GM21447 (cell line): ENCODE results near the gene ZBTB46.
A peak's percentile ranks its signal among the peaks of the same experiment; 100 is the strongest.
"Not testable (repeated sequence)": the region's sequence is repeated elsewhere in the genome, so short reads cannot be mapped to it uniquely, and the experiment has no call there.

Source experiments
- ATAC-seq: cut with Tn5 transposase; IDR thresholded peaks from one replicate; pipeline ENCODE4 v1.9.1; 2021; ENCODE audit not compliant: unreplicated experiment

The ZBTB46 gene

GRCh38 chr20:63830841-63831588 lies at the start of gene ZBTB46:
Gene ZBTB46 (minus strand): TSS chr20:63831264. CDS start chr20:63790757, 40,507 bp downstream.
- no peak for ATAC-seq

GRCh38 chr20:63878899-63879663 lies 48.0 kb upstream of the ZBTB46 start:
- ATAC-seq = no peak

- no peak for ATAC-seq
Observed at GRCh38 chr20:63877755-63878470, 46.8 kb upstream of the ZBTB46 start.

- ATAC-seq = no peak
Observed at GRCh38 chr20:63876489-63877036, 45.5 kb upstream of the ZBTB46 start.

- not testable (repeated sequence) for ATAC-seq
Observed at GRCh38 chr20:63874241-63874640, 43.2 kb upstream of the ZBTB46 start.

- no peak for ATAC-seq
Observed at GRCh38 chr20:63873477-63873971, 42.5 kb upstream of the ZBTB46 start.

- ATAC-seq = no peak
Observed at GRCh38 chr20:63868264-63868663, 37.2 kb upstream of the ZBTB46 start.

GRCh38 chr20:63867042-63867441 lies 36.0 kb upstream of the ZBTB46 start:
- ATAC-seq = not testable (repeated sequence)

- peak; percentile 61 for ATAC-seq
Observed at GRCh38 chr20:63864978-63865640, 34.0 kb upstream of the ZBTB46 start, which contains the start of gene TPD52L2. Gene TPD52L2 (plus strand): TSS chr20:63865270. CDS start chr20:63865366, 96 bp downstream.

- no peak for ATAC-seq
Observed at GRCh38 chr20:63864545-63864977, 33.5 kb upstream of the ZBTB46 start.

GRCh38 chr20:63863798-63864544 lies 32.9 kb upstream of the ZBTB46 start:
- peak; percentile 71 for ATAC-seq

GRCh38 chr20:63863021-63863797 lies 32.1 kb upstream of the ZBTB46 start:
- ATAC-seq = no peak

- no peak for ATAC-seq
Observed at GRCh38 chr20:63861981-63862901, 31.2 kb upstream of the ZBTB46 start.

- ATAC-seq = no peak
Observed at GRCh38 chr20:63861365-63861934, 30.4 kb upstream of the ZBTB46 start, which contains the start of gene ABHD16B. Gene ABHD16B (plus strand): TSS chr20:63861498. CDS start chr20:63861541, 43 bp downstream.

GRCh38 chr20:63860325-63861051 lies 29.4 kb upstream of the ZBTB46 start:
- ATAC-seq = no peak

- no peak for ATAC-seq
Observed at GRCh38 chr20:63859166-63859699, 28.2 kb upstream of the ZBTB46 start.
